Effector CD8-positive, alpha-beta T cell (primary cell): ENCODE measurements around the gene ZNF841.
"Not testable (repeated sequence)": the region's sequence is repeated elsewhere in the genome, so short reads cannot be mapped to it uniquely, and the experiment has no call there.

Experiments
- DNase-seq: peaks from one replicate; lab custom pipeline; 2025; lab: John Stamatoyannopoulos, UW
- total RNA-seq, 4 experiments: gene quantifications; one replicate each; lab custom pipeline; 2026; lab: John Stamatoyannopoulos, UW

Gene ZNF841
- total RNA-seq = 37.4 to 56.5 (median 46.2) reads per million in 4 experiments

DNA sequence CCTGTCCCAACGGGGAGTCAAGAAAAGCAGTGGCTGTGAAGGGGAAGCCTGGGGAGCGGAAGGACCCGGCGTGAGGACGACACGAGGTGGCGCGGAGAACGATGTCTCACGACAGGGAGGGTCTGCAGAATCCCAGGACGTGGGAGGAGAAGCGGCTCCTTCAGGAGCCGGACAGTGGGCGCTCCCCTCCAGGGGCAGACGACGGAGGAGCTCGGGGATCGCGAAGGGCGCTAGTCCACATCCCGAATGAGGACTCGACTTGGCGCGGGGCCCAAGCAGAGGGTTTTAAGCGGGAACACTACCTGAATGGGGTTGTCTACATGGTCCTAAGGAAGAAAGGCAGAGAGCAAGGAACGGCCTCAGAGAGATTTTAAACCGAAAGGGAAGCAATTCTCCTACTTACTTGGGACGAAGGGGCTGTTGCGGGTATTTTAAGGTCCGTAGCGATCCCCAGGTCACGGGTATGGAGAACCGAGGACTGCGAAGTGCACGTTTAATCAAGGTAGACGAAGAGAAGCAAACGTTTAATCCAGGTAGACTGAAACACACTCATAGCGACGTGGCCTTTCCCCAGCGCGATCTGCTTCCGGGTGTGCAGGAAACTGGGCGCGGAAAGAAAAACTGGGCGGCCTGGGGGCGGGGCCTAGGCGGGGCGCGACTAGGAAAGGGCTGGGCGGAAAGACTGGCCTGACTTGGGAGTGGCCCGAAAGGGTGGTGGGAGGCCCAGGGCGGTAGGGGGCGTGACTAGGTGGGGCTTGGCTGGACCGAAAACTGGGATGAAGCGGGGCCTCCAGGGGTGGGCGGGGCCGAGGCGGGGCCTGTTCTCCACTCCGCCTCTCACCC, at the start of gene ZNF841:
ZNF841 (minus strand) TSS at position 594 of the 843 bp plus-strand sequence. CDS start 10,964 bp downstream, outside the sequence.
- peak; percentile 67 for DNase-seq

GRCh38 chr19:52142001-52142595, 46.5 kb upstream of the ZNF841 start:
- no peak for DNase-seq

DNA sequence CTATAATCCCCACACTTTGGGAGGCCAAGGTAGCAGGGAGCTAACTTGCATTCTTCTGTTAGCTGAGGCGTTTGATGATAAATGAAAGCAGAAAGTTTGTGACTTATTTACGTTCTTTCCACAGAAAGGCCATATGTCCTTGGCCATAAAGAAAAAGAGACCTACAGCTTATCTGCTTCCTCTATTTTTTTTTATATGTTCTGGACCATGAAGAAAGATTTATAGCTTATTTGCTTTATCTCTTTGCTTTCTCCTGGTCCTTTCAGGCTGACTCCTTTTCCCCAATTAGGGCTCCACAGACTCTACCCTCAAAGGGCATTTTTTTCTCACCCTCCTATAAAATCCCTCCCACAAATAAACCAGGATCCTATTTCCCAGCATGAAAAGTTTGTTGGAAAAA, 45.6 kb upstream of the ZNF841 start:
- DNase-seq = no peak

- DNase-seq = peak; percentile 95
These were observed 44.6 kb upstream of the ZNF841 start for GRCh38 chr19:52140032-52140710.

- DNase-seq = peak; percentile 63
These were observed 43.9 kb upstream of the ZNF841 start, which contains the start of gene ZNF616 for GRCh38 chr19:52139252-52140031. Gene ZNF616, minus strand, starts transcription at chr19:52139938. Its CDS starts 9,426 bp downstream, at chr19:52130512.

DNA sequence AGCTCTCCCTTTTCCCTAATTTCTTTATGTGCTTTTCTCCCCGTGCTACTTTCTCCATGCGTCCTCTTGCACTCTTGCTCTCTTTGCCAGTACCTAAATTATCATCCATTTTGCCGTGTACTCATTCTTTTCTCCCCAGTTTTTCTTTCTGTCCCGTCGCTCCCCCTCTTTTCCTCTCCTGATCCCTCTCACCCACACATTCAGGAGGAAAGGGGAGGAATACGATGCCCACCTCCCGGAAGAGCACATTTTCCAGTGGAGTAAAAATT, 43.4 kb upstream of the ZNF841 start:
- no peak for DNase-seq

- peak; percentile 0 for DNase-seq
These were observed 42.9 kb upstream of the ZNF841 start for GRCh38 chr19:52138278-52138982.

- DNase-seq = no peak
These were observed 24.7 kb upstream of the ZNF841 start for GRCh38 chr19:52120286-52120685.

DNA sequence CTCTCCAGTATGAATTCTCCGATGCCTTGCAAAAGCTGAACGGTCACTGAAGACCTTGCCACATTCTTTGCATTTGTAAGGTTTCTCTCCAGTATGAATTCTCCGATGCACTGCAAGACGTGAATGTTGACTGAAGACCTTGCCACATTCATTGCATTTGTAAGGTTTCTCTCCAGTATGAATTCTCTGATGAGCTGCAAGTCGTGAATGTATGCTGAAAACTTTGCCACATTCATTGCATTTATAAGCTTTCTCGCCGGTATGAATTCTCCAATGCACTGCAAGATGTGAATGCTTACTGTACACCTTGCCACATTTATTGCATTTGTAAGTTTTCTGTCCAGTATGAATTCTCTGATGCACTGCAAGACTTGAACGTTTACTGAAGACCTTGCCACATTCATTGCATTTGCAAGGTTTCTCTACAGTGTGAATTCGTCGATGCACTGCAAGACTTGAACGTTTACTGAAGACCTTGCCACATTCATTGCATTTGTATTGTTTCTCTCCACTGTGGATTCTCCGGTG, 20.0 kb upstream of the ZNF841 start:
- DNase-seq = no peak

DNA sequence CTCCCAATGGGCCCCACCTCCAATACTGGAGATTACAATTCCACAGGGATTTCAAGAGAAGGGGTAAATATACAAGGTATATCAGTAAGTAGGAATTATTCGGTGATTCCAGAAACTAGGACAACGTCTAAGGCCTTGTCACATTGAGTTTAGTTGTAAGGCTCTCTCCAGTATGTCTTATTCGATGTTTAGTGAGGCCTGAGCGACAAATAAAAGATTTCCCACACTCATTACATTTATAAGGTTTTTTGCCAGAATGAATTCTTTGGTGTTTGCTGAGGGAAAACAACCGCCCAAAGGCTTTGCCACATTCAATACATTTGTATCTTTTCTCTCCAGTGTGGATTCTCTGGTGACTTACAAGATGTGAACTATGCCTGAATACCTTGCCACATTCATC, 19.1 kb upstream of the ZNF841 start:
- no peak for DNase-seq

DNA sequence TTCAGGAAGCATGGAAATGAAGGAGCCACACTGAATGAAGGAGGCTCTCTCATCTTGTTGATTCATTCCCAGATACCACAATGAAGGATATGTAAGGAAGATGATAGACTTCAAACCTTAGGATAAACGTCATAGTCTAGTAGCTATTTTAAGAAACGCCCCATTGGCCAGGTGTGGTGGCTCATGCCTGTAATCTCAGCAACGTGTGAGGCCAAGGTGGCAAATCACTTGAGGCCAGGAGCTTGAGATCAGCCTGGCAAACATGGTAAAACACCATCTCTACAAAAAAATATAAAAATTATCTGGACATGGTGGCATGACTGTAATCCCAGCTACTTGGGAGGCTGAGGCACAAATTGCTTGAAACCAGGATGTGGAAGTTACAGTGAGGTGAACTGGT, 17.1 kb upstream of the ZNF841 start:
- no peak for DNase-seq

- DNase-seq = no peak
These were observed 15.2 kb upstream of the ZNF841 start for GRCh38 chr19:52110780-52111179.

DNA sequence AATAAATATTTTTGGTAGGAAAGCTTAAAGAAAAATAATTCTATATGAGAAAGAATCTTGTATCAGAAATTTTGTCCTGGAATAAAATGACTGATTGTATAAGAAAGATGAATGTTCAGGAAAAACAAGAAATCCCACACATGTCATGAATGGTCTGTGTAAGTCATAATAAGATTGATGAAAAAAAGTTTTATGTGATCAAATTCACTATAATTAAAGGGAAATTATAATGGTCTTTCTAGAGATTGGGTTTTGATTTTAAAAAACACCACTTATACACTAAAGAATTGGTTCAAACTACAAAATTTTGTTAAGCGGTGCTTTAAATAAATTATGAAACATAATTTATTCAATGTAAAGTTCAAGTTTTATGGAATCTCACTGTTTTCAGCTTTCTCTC, 7.2 kb upstream of the ZNF841 start:
- DNase-seq = no peak

GRCh38 chr19:52101866-52102562, 6.4 kb upstream of the ZNF841 start:
- no peak for DNase-seq

DNA sequence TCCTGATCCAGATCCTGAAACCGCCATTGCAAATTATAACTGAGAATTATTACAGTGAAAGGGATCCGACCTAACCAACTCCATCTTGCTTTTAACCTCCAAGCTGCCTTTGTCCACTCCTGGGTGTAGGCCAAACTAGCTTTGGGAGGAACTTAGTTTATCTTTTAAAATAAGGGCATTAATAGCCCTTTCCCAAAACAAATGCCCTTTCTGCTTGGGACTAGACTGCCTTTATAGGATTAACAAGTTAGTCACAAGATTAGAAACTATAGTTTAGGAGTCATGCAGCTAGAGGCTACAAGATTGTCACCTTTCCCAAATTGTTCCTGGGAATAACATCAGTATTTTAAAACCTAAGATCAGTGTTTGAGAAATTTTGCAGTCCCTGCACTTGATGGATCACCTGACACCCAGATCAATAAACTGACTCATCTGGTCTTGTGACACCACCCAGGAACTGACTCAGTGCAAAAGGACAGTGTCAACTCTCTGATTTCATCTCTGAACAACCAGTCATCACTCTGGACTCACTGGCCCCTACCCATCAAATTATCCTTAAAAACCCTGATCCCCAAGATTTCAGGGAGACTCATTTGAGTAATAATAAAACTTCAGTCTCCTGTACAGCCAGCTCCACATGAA, 4.1 kb upstream of the ZNF841 start:
- no peak for DNase-seq

DNA sequence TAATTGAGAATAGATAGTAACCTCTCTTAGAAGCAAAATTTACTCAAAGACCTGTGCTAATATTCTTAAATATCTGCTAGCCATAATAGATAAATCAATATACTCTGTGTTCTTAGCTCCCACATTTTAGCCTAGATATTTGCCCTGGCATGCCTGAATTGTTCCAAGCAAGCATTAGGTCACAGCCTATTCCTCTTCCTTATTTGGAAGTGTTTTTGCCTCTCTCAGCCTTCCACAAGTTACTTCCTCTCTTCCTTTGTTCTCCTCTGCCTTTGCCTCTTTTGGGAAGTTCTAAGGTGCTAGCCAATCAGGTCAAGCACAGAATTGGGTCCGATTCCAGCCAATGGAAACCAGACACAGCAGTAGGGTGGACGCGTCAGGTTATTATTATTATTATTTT, 851 bp upstream of the ZNF841 start:
- DNase-seq = not testable (repeated sequence)

- no peak for DNase-seq
These were observed 937 bp downstream of the ZNF841 start for GRCh38 chr19:52094526-52095130.

GRCh38 chr19:52086481-52086880, 9.1 kb downstream of the ZNF841 start:
- DNase-seq = no peak

- no peak for DNase-seq
These were observed 25.1 kb downstream of the ZNF841 start for GRCh38 chr19:52070496-52070895.

GRCh38 chr19:52069653-52070052, 25.9 kb downstream of the ZNF841 start:
- DNase-seq = no peak
